Endothelial cell (in vitro differentiated cells): ENCODE data around the gene MCRIP1. TPM values are rescaled to one million over a fixed set of nuclear protein-coding genes. Genes with fewer than 3 reads are reported as not detected.

Experiments used
- DNase-seq: peaks from one replicate; pipeline ENCODE4 v3.0.0; 2021; ENCODE audit warnings: low spot score
- H3K27ac Mint-ChIP-seq: one replicate; pipeline ENCODE4 v1.8.0; 2021; ENCODE audit warnings: mixed read lengths, inconsistent platforms; ENCODE audit not compliant: unreplicated experiment
- H3K27me3 Mint-ChIP-seq: one replicate; pipeline ENCODE4 v1.8.0; 2021; ENCODE audit warnings: mild to moderate bottlenecking, moderate library complexity, mixed read lengths, inconsistent platforms; ENCODE audit not compliant: unreplicated experiment
- H3K36me3 Mint-ChIP-seq: one replicate; pipeline ENCODE4 v1.8.0; 2021; ENCODE audit warnings: mild to moderate bottlenecking, low read depth, mixed read lengths, inconsistent platforms; ENCODE audit not compliant: unreplicated experiment
- H3K4me1 Mint-ChIP-seq: one replicate; pipeline ENCODE4 v1.8.0; 2021; ENCODE audit warnings: mild to moderate bottlenecking, mixed read lengths, inconsistent platforms; ENCODE audit not compliant: unreplicated experiment
- H3K4me3 Mint-ChIP-seq: one replicate; pipeline ENCODE4 v1.8.0; 2021; ENCODE audit warnings: mild to moderate bottlenecking, mixed read lengths, inconsistent platforms; ENCODE audit not compliant: unreplicated experiment
- H3K9me3 Mint-ChIP-seq: one replicate; pipeline ENCODE4 v1.8.0; 2021; ENCODE audit warnings: mixed read lengths, inconsistent platforms; ENCODE audit not compliant: unreplicated experiment
- CTCF ChIP-seq: fragments of 200-600 bp; sonication (generic); IDR thresholded peaks from one replicate; pipeline ENCODE4 v1.5.0; 2021; ENCODE audit warnings: antibody characterized with exemption; ENCODE audit not compliant: unreplicated experiment
- total RNA-seq: library from RNA; stranded (reverse); fragmentation: NEBNext Ultra II Directional; extraction: Animal tissue kit (Norgen Biotek cat#: 25700); gene quantifications from one replicate; pipeline ENCODE4 v1.2.1, GENCODE V29; 2021; ENCODE audit not compliant: unreplicated experiment

The MCRIP1 gene
- total RNA-seq, 1 donor from 2014 or later = 190 TPM

GRCh38 chr17:81815646-81815986, 17.5 kb downstream of the MCRIP1 start:
- no peak for TF ChIP-seq CTCF
- H3K4me3 Mint-ChIP-seq = no peak overlapping the region
- H3K36me3 Mint-ChIP-seq = no peaks in the 10 kb centered on the region
- no peaks in the 10 kb centered on the region for H3K4me1 Mint-ChIP-seq
- no peak overlapping the region for H3K27ac Mint-ChIP-seq
- DNase-seq = no peak
- H3K27me3 Mint-ChIP-seq = no peaks in the 10 kb centered on the region
- H3K9me3 Mint-ChIP-seq = no peaks in the 10 kb centered on the region

- Mint-ChIP-seq H3K27ac (no peak overlapping the region), H3K9me3 (no peaks in the 10 kb centered on the region), H3K4me3 (no peak overlapping the region), H3K4me1 (no peaks in the 10 kb centered on the region), H3K27me3 (peaks cover 1% of the 10 kb centered on the region), H3K36me3 (no peaks in the 10 kb centered on the region)
- TF ChIP-seq CTCF = no peak
- no peak for DNase-seq
Observed at GRCh38 chr17:81814748-81815645, 18.1 kb downstream of the MCRIP1 start.

- Mint-ChIP-seq H3K27ac (no peak overlapping the region), H3K4me3 (no peak overlapping the region), H3K4me1 (no peaks in the 10 kb centered on the region), H3K36me3 (peaks cover 6% of the 10 kb centered on the region), H3K27me3 (peaks cover 6% of the 10 kb centered on the region), H3K9me3 (no peaks in the 10 kb centered on the region)
- TF ChIP-seq CTCF = no peak
- no peak for DNase-seq
Observed at GRCh38 chr17:81813861-81814683, 19.0 kb downstream of the MCRIP1 start.

GRCh38 chr17:81813371-81813684, 19.8 kb downstream of the MCRIP1 start:
- H3K36me3 Mint-ChIP-seq = peaks cover 8% of the 10 kb centered on the region
- peaks cover 7% of the 10 kb centered on the region for H3K27me3 Mint-ChIP-seq
- H3K27ac Mint-ChIP-seq = no peak overlapping the region
- no peak for TF ChIP-seq CTCF
- no peak for DNase-seq
- H3K9me3 Mint-ChIP-seq = no peaks in the 10 kb centered on the region
- no peak overlapping the region for H3K4me3 Mint-ChIP-seq
- H3K4me1 Mint-ChIP-seq = no peaks in the 10 kb centered on the region
